SIG-M5 (cell line): Measurements from ENCODE around the gene TNKS1BP1.
"Not testable (repeated sequence)": the region's sequence is repeated elsewhere in the genome, so short reads cannot be mapped to it uniquely, and the experiment has no call there.

Experiments
- DNase-seq: peaks from one replicate; lab custom pipeline; 2025; lab: John Stamatoyannopoulos, UW

The TNKS1BP1 gene, protein sequence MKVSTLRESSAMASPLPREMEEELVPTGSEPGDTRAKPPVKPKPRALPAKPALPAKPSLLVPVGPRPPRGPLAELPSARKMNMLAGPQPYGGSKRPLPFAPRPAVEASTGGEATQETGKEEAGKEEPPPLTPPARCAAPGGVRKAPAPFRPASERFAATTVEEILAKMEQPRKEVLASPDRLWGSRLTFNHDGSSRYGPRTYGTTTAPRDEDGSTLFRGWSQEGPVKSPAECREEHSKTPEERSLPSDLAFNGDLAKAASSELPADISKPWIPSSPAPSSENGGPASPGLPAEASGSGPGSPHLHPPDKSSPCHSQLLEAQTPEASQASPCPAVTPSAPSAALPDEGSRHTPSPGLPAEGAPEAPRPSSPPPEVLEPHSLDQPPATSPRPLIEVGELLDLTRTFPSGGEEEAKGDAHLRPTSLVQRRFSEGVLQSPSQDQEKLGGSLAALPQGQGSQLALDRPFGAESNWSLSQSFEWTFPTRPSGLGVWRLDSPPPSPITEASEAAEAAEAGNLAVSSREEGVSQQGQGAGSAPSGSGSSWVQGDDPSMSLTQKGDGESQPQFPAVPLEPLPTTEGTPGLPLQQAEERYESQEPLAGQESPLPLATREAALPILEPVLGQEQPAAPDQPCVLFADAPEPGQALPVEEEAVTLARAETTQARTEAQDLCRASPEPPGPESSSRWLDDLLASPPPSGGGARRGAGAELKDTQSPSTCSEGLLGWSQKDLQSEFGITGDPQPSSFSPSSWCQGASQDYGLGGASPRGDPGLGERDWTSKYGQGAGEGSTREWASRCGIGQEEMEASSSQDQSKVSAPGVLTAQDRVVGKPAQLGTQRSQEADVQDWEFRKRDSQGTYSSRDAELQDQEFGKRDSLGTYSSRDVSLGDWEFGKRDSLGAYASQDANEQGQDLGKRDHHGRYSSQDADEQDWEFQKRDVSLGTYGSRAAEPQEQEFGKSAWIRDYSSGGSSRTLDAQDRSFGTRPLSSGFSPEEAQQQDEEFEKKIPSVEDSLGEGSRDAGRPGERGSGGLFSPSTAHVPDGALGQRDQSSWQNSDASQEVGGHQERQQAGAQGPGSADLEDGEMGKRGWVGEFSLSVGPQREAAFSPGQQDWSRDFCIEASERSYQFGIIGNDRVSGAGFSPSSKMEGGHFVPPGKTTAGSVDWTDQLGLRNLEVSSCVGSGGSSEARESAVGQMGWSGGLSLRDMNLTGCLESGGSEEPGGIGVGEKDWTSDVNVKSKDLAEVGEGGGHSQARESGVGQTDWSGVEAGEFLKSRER (N-terminal part only)

DNA sequence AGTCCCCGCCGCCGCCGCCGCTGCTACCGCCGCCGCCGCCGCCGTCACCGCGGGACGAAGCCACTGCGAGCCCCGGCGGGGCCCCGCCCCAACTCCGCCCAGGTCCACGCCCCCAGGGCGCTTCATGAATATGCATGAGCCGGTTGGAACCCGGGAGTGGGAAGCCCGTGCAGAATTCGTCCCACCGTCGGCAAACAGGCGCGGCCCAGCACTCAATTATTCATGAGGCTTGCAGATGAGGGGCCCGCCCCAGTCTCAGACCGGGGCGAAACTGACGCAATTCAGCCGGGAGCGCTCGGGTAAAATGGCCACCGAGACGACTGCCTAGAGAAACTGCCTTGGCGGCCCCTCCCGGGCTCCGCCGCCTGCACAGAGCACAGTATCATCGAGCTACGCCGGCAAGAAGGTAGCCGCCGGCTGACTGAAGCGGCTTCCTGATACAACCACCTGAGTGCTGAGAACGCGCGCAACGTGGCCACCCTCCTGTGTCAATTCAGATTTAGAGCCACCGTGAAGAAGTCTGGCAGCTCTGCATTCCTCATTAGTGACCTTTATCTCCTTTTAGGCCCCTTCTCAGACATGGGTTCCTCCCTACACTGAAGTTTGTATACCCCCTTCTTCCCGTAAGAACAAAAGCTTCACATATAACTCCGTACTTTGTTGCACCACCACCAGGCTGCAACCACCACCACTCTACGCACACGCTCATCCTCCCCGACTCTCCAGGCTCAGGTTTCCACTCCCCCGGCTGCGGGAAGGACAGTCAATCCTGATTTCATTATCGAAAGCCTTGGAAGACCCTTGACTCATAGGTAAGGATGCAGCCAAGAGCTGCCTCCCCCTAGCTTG lies at the start of gene TNKS1BP1:
Gene TNKS1BP1, minus strand, starts transcription at position 67 of the 849 bp plus-strand sequence. CDS start 3,067 bp downstream, outside the sequence.
- peak; percentile 78 for DNase-seq

DNA sequence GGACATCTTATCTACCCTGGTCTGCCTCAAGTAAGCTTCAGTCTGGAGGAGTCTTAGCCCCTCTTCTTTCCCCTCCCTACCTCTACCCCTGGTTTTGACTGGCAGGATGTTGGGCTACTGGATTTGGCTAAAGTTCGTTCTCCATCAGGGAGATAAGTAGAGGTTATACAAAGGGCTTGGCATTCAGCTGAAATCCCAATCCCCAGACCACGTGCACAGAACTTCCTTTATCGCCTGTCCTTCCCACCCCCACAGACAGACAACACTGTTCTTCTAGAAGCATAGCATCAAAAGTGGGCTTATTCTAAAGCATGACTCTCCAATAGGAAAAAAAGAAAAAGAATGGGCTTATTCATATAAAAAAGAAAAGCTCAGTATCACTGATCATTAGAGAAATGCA lies 48.4 kb upstream of the TNKS1BP1 start:
- DNase-seq, result no peak

DNA sequence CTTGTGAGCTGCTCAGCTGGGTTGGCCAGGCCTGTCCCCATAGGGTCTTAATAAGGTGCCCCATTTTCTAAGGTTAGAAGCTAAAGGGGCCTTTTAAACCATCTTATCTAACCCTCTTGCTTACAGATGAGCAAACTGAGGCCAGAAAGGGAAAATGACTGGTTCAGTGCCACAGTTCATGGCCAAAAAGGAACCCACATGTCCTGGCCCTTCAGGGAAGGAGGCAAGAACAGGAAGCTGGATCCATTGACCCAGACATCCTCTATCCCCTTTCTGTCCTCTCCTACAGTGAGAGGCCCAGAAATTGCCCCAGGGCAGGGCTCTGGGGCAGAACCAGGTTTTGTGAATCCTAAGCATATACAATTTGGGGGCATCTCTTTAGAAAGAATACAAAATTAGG lies 46.2 kb upstream of the TNKS1BP1 start:
- DNase-seq, result no peak

DNA sequence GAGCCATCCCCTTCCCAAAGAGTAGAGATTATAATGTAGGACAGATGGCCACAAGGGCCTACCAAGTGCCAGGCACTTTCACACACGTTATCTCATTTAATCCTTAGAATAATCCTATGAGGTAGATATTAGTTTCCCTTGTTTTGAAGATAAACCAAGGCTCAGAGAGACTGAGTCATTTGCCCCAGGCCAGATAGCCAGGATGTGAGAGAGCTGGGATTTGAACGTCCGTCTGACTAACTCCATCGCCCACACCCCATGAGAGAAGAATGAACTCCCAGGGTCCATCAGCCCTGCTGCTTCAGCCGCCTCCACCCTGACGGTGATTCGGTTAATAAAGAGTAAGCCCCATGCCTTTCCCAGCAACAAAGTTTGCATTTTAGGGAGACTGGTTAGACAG lies 45.5 kb upstream of the TNKS1BP1 start:
- DNase-seq, result no peak

DNA sequence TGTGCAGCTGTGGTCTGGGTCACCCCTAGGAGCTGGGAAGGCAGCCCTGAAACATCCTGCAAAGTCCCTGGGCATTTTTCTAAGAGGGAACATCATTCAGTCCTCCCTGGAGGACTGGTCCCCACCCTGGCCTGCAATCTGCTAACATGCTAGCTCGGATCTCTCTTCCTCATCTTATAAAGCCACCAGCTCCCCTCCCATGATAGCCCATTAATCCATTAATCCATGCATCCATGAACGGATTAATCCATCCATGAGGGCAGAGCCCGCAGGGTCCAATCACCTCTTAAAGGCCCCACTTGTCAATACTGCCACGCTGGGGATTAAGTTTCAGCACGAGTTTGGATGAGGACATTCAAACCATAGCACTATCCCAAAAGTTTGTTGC lies 44.1 kb upstream of the TNKS1BP1 start:
- no peak for DNase-seq

DNA sequence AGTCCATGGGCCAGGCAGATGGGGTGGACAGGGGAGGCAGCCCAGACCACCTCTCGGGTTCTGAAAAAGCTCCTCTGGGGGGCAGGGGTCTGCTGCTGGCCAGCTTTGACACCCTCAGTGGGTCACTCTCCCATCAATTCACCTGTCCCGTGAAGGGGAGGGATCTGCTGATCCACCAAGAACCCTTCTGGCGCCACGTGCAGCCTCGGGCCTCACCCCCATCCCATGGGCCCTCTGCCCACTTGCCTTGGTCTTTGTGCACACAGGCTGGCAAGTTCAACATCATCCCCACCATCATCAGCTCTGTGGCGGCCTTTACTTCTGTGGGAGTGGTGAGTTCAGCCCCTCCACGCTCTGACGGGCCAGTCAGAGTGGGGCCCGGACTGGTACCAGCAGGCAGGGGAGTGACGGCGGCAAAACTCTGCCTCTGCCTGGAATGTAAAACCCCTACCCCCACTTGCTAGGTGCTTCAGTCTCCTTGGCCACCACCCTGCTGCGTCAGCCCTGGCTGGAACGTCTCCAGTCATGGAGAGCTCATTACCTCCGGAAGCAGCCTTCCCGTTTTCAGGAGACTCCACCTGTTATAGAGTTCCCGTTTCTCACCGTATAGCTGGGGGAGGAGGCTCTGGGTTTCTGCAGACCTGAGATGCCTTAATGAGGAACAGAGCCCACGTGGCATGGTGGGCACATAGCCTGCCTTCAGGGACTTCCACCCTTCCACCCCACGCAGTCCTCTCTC lies 43.5 kb upstream of the TNKS1BP1 start:
- no peak for DNase-seq

DNA sequence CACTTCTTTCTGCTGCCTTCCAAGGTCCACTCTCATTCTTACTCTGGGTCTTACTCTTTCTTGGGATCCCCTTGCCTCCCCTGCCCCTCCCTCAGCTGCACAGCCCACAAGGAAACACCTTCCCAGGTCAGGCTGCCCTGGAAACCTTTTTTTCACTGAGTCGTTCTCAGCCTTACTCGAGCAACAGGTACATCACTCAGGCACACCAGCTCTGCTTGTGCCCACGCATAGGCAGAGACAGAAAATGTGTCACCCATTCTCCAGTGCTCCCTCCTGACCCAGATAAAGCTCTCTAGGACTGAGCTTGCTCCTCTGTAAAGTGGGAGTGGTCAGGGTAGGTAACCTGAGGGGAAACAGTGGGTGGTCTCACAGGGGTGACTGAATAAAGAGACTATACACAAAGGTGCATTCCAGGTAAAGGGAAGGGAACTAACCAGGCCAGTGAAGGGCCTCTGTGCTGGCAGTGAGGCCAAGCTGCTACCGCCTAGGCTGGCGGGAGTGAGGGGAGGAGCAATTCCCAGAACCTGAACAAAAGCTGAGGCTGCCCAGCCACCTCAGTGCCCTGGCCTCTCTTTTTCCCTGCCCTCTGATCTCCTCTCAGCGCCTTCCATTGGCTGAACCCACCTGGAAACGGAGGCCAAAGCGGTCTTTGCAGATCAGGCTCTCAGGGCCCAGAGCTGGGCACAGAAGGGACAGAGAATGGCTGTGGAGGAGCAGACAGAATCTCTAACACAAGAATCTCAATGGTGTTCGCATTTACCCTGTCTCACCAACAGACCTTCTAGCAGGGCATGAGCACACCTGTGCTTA lies 40.3 kb upstream of the TNKS1BP1 start:
- no peak for DNase-seq

DNA sequence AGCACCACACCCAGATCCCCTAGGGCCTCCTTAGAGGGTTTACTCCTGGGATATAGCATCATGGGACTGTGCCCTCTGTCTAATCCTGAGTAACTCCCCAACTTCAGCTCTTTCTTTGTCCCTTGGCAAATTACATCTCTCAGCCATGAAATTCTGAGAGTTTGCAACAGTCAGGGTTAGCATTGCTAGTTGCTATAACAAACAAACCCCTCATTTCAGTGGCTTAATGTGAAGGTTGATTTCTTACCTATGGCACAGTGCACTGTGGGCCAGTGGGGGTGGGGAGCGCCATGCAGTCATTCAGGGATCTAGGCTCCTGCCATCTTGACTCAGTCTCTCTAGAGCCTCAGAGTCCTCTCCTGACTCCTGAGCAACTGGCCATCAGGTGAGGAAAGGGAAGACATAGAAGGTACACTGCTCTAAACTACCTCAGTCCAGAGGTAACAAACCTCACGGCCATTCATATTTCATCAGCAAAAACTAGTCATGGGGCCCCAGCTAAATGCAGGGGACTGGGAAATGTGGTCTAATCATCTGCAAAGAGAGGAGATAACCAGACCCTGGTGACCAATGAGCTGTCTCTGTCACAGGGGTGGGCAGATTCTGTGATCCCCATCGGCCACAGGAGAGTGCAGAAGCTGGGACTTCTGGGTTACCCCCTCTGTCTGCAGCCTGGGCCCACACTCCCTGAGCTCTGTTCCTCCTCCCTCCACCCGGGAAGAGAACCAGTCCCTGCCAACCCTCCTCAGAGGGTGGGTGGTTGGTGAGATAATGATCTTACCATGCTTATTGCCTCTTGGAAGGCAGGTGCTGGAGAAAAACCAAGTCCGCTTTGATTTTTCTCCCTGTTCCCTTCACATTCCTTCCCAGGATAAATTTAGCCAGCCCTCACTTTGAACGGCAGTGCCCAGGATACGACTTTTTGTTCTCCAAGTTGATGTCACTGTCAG lies 38.7 kb upstream of the TNKS1BP1 start:
- no peak for DNase-seq

DNA sequence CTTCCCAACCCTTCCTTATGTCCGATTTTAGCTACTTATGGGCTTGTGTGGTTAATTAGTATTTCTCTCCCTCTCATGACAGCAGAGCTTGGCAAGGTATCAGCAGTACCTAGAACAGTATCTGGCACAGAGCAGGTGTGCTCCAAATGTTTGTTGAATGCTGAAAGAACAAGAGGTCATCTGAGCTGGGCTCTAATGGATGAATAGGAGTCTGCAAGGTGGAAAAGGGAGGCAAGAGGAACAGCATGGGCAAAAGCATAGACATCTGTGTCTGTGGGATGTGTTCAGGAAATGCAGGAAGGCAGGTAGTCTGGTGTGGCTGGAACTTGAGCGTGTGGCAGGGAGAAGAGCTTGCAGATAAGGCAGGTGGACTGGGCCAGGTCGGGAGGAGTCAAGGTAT lies 37.2 kb upstream of the TNKS1BP1 start:
- no peak for DNase-seq

DNA sequence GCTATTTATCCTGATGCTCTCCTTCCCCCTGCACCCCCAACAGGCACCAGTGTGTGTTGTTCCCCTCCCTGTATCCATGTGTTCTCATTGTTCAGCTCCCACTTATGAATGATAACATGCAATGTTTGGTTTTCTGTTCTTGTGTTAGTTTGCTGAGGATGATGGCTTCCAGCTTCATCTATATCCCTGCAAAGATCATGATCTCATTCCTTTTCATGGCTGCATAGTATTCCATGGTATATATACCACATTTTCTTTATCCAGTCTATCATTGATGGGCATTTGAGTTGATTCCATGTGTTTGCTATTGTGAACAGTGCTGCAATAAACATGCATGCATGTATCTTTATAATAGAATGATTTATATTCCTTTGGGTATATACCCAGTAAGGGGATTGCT lies 36.7 kb upstream of the TNKS1BP1 start:
- DNase-seq, result not testable (repeated sequence)

DNA sequence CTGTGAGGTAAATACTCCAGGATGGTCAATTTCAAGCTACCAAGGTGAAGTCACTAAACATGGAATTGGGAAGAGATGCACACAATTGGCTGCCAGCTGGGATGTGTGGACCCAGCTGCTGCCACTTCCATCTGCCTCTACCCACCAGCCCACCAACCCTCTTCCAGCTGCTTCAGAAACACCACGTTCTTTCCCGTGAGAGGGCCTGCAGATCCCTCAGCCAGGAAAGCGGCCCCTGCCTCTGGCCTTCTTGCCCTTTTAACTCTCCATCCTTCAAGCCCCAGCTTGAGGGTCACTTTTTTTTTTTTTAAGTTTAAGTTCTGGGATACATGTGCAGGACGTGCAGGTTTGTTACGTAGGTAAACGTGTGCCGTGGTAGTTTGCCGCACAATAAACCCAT lies 36.2 kb upstream of the TNKS1BP1 start:
- DNase-seq, result no peak

DNA sequence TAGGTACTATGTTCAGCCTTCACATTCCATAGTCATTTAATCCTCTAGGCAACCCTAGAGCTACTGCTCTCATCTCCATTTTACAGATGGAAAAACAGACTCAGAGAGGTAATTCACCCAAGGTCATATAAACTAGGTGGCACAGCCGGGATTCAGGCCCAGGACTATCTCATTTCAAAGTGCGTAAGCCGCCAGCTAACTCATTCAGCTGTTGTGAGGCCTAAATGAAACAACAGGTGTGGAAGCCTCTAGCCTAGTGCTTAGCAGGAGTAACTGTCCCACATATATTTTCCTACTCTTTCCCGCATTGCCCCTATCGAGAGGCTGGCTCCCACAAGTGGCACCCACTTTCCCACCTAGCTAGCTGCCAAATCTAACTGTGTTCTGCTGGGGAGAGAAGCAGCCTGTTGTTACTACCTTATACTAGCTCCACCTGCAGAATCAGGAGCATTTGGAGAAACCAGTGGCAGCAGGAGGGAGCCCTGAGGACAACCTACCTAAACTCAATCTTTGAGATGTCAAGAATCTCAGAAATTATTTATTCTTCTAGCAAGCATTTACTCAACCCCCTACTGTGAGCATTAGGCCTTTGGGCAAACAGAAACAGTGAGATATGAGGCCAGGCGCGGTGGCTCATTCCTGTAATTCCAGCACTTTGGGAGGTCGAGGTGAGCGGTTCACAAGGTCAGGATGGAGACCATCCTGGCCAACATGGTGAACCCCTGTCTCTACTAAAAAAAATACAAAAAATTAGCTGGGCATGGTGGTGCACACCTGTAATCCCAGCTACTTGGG lies 35.3 kb upstream of the TNKS1BP1 start:
- no peak for DNase-seq

DNA sequence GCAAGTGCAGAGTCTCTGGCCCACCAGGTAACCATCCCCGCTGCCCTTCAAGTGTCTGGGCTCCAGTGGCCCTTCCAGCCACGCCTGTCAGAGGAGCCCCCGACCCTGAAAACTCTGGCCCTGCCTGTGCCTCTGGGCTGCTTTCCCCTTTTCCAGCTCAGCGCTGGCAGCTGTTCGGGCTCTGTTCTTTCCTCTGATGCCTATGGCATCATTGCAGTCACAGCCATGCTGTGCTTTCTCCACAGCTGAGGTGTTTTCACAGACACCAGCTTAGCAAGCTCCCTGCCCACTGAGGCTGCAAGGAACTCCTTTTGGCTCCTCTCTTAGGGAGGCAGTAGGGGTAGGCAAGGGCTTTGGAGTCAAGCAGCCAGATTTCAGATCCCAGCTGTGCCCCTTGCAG lies 34.6 kb upstream of the TNKS1BP1 start:
- no peak for DNase-seq

DNA sequence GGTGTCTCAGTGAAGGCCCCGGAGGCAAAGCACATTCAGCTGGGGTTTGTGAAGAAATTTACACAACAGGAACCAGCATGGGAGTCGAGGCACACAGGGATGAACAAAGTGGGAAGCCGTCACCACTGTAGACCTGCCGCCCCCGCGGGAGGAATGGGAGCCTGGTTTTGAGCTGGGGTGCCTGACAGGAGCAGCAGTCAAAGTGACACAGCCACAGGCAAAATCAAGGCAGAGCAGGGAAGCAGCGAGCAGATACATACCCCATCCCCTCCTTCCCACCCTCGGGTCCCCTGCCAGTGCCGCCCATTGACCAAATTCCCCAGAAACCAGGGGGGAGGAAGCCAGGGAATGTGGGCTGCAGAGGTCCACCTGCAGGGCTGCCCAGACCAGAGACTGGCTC lies 34.2 kb upstream of the TNKS1BP1 start:
- DNase-seq, result no peak

DNA sequence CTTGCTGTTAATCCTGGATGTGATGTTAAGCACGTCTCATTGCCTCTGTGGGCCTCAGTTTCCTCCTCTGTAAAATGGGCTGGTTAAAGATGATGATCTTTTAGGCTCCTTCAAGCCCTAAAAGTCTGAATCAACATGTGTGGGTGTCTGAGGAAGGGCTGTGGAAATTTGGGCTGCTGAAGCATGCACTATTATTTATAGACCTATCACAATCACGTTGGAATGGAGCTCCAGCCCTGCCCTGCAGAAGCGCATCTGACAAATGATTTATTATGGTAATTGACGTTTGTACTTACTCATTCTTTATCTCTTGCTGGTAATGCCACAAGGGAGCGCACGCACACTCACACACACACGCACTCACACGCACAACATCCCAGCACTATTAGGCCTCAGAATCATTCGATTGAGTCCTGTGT lies 33.8 kb upstream of the TNKS1BP1 start:
- no peak for DNase-seq

DNA sequence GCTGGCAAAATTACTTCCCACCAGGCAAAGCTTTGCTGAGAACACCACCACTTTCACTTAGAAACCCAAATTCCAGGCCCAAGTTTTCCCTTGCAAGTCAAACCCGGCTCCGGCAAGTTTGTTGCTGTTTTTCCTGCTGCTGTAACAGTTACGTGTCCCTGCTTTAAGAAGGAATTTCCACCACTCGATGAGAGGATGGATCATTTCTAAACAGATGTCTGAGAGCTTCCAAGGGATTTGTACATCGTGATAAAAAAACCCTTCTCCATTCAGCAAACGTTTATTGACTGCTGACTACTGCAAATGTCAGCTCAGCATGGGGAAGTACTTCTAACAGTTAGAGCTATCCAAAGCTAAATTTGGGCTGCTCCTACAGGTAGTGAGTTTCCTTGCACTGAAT lies 33.1 kb upstream of the TNKS1BP1 start:
- no peak for DNase-seq

DNA sequence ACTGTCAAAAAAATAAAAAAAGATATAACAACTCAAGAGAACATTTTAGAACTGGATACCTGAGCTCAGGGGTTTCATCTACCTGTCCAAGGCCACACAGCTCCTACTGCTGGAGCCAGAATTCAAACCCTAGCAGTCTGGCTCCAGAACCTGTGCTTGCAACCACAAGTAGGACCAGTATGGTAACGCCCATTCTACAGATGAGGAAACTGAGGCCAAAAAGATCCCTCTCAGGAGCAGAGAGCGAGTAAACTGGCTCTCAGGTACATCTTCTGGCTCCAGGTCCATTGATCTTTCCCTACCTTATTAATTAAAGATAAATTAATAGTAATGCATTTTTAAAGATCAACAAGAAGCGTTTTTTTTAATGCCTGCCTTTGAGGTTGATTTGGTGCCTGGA lies 32.6 kb upstream of the TNKS1BP1 start:
- no peak for DNase-seq

DNA sequence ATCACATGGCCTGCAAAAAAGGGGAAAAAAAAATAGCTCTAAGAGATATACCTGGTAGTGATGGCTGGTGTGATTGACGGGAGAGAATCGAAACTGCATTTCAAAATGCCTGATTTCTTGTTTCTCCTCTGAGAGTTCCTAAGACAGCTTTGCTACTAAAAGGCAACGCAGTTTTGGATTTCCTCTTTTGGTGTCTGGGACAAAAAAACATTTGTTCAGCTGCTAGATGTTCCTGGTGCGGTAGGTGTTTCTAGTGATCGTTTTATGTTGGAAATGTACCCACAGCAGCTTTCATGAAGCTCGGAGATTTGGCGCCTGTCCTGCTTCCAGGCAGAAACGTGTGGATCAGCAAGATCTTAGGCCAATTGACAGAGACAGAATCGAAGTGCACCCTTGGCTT lies 31.5 kb upstream of the TNKS1BP1 start:
- DNase-seq, result no peak
